Pancreas (tissue), 10 donors: ENCODE data around the gene SYNPO2. TPM values are rescaled to one million over a fixed set of nuclear protein-coding genes. Genes with fewer than 3 reads are reported as not detected.
A peak's percentile ranks its signal among the peaks of the same experiment; 100 is the strongest.

Experiments used
- ATAC-seq, 4 donors: fragments of 200-7000 bp; cut with Tn5 transposase; one replicate each; pipeline versions ENCODE4 v1.8.0 to v1.9.1; 2020; ENCODE audit warnings: mild to moderate bottlenecking in 4 of 4, moderate library complexity in 4 of 4
- DNase-seq, 6 donors: peaks; one replicate each; pipeline ENCODE4 v3.0.0-alpha.2; 2020
- FAIRE-seq: peaks from 2 replicates; lab custom pipeline; 2012; peaks lifted over from hg19 to GRCh38; lab: Jason Lieb, UNC
- H3K27ac ChIP-seq, 4 donors: fragments of 200-600 bp; sonication (generic); 1 replicate in 3 of 4; 2 replicates in 1 of 4; pipeline versions ENCODE4 v1.5.0 to v1.8.0; 2020
- H3K27me3 ChIP-seq, 4 donors: fragments of 200-600 bp; one replicate each; pipeline ENCODE4 v1.8.0; 2021
- H3K36me3 ChIP-seq, 3 donors: fragments of 200-600 bp; sonication (generic) in 1 of 3; one replicate each; pipeline versions ENCODE4 v1.5.0 to v1.8.0; 2020 to 2021
- H3K4me1 ChIP-seq, 3 donors: fragments of 200-600 bp; one replicate each; pipeline ENCODE4 v1.8.0; 2021
- H3K4me3 ChIP-seq, 4 donors: fragments of 200-600 bp; sonication (generic) in 2 of 4; one replicate each; pipeline versions ENCODE4 v1.5.0 to v1.8.0; 2020 to 2021
- H3K9me3 ChIP-seq, 4 donors: fragments of 200-600 bp; one replicate each; pipeline ENCODE4 v1.8.0; 2021
- CTCF ChIP-seq, 4 donors: fragments of 200-600 bp; sonication (generic) in 3 of 4; IDR thresholded peaks; one replicate each; pipeline versions ENCODE4 v1.5.0 to v1.8.0; 2021; ENCODE audit warnings: antibody characterized with exemption in 4 of 4
- WGBS, 2 donors: extraction: QIAGEN DNeasy Blood & Tissue Kit; methylation state at CpG; one replicate each; pipeline ENCODE4 v1.1.7; 2013; 5-methylcytosine and 5-hydroxymethylcytosine counted together
- intact Hi-C, 3 donors: fragments of 100-400 bp; cut with DNase I; formaldehyde crosslinking; loops; one replicate each; pipeline versions ENCODE4 v1.11.1 to v1.14.2; 2022
- polyA plus RNA-seq, 2 donors: library from polyadenylated mRNA; stranded (reverse); fragments of 200-250 nt; gene quantifications; one replicate each; pipeline ENCODE4 v1.2.3, GENCODE V29; 2013
- total RNA-seq, 6 donors: library from RNA; stranded (reverse); fragmentation: NEBNext Ultra II Directional in 4 of 6; extraction: Animal tissue kit (Norgen Biotek cat#: 25700) in 4 of 6; gene quantifications; one replicate each; pipeline versions ENCODE4 v1.2.1 to v1.2.4, GENCODE V29; 2021 to 2023
- donor health status: healthy with polysubstance abuse.
- donor health status: DM: no; HTN: no; CAD: no; lungs with moderate emphysema.
- donor health status: DM: no; HTN: no; CAD: no.
- donor health status: control.
- donor health status: control.
- donor health status: Bipolar disorder and iron deficiency.
- donor health status: DM: yes; HTN: yes; CAD: no.
- donor health status: DM: no; HTN: no; CAD: no.
- donor health status: DM: no; HTN: no; CAD: no.
- donor health status: DM: yes; HTN: yes; CAD: no.

Gene SYNPO2
- total and polyA plus RNA-seq, 8 donors = 2.1 to 10.9 (median 4.1) TPM

GRCh38 chr4:118941799-118942198 is 53.1 kb downstream of the SYNPO2 start:
- intact Hi-C loops = no loop called here
- peak in 2 of 4 donors; percentile 23 to 34 for ATAC-seq

GRCh38 chr4:118942465-118942864 is 53.8 kb downstream of the SYNPO2 start:
- Histone ChIP-seq H3K4me3 (no peak overlapping the region), H3K27me3 (no peaks in the 10 kb centered on the region), H3K4me1 (no peaks in the 10 kb centered on the region), H3K27ac (no peak overlapping the region), H3K9me3 (no peaks in the 10 kb centered on the region), H3K36me3 (no peaks in the 10 kb centered on the region)
- no peak for TF ChIP-seq CTCF (IDR thresholded peaks at IDR 0.05)
- FAIRE-seq = no peak
- intact Hi-C loops = no loop called here
- ATAC-seq = no peak
- WGBS, 2 donors = 85 to 89% methylated on average over 1 of the region's 1 CpG
- no peak for DNase-seq

More at GRCh38 chr4:118941799-118942198, 53.1 kb downstream of the SYNPO2 start:
- no peak for FAIRE-seq
- WGBS, 2 donors = 55 to 68% methylated on average over 6 of the region's 6 CpGs
- no peaks in the 10 kb centered on the region for H3K36me3 ChIP-seq
- H3K4me1 ChIP-seq = no peaks in the 10 kb centered on the region
- H3K4me3 ChIP-seq = no peak overlapping the region
- TF ChIP-seq CTCF (IDR thresholded peaks at IDR 0.05) = no peak
- H3K27me3 ChIP-seq = no peaks in the 10 kb centered on the region
- no peak for DNase-seq
- no peaks in the 10 kb centered on the region for H3K9me3 ChIP-seq
- no peak overlapping the region for H3K27ac ChIP-seq

- intact Hi-C loops = no loop called here
- Histone ChIP-seq H3K4me3 (no peak overlapping the region), H3K4me1 (no peaks in the 10 kb centered on the region), H3K27ac (no peak overlapping the region), H3K9me3 (no peaks in the 10 kb centered on the region), H3K36me3 (no peaks in the 10 kb centered on the region), H3K27me3 (no peaks in the 10 kb centered on the region)
- FAIRE-seq (no peak), ATAC-seq (no peak), DNase-seq (no peak)
- no peak for TF ChIP-seq CTCF (IDR thresholded peaks at IDR 0.05)
- 69 to 73% methylated on average over 2 of the region's 2 CpGs for WGBS, 2 donors
Measured at GRCh38 chr4:118947095-118947494, 58.4 kb downstream of the SYNPO2 start.

- no peak overlapping the region for H3K27ac ChIP-seq
- no peak for ATAC-seq
- intact Hi-C loops = no loop called here
- no peaks in the 10 kb centered on the region for H3K36me3 ChIP-seq
- DNase-seq = no peak
- no peaks in the 10 kb centered on the region for H3K9me3 ChIP-seq
- WGBS, 2 donors = 60 to 67% methylated on average over 3 of the region's 3 CpGs
- FAIRE-seq = no peak
- H3K4me3 ChIP-seq = no peak overlapping the region
- no peak for TF ChIP-seq CTCF (IDR thresholded peaks at IDR 0.05)
- H3K27me3 ChIP-seq = no peaks in the 10 kb centered on the region
- H3K4me1 ChIP-seq = no peaks in the 10 kb centered on the region
Measured at GRCh38 chr4:118948545-118949144, 60.0 kb downstream of the SYNPO2 start.

- intact Hi-C loops = no loop called here
- FAIRE-seq = no peak
- H3K4me1 ChIP-seq = no peaks in the 10 kb centered on the region
- H3K9me3 ChIP-seq = no peaks in the 10 kb centered on the region
- no peak overlapping the region for H3K4me3 ChIP-seq
- TF ChIP-seq CTCF (IDR thresholded peaks at IDR 0.05) = no peak
- H3K36me3 ChIP-seq = no peaks in the 10 kb centered on the region
- no peak overlapping the region for H3K27ac ChIP-seq
- no peak for DNase-seq
- H3K27me3 ChIP-seq = no peaks in the 10 kb centered on the region
- WGBS, 2 donors = 83 to 93% methylated on average over 2 of the region's 2 CpGs
- ATAC-seq = no peak
Measured at GRCh38 chr4:118950224-118950623, 61.6 kb downstream of the SYNPO2 start.
